DOHH2 (cell line): ENCODE data around the gene PROK2.

Experiments used
- EZH2phosphoT487 ChIP-seq: fragments of 200-600 bp; sonication (generic); IDR thresholded peaks from 2 replicates; pipeline ENCODE4 v1.6.1; 2017; ENCODE audit warnings: borderline replicate concordance, mild to moderate bottlenecking, antibody characterized with exemption, low read length, moderate library complexity, mixed read lengths
- TF ChIP-seq, protein P1 (sequence below): fragments of 200-600 bp; sonication (generic); IDR thresholded peaks from one replicate; pipeline ENCODE4 v1.5.1; 2014; ENCODE audit warnings: antibody characterized with exemption, mild to moderate bottlenecking, low read depth, low read length; ENCODE audit not compliant: poor library complexity, severe bottlenecking

DNA sequence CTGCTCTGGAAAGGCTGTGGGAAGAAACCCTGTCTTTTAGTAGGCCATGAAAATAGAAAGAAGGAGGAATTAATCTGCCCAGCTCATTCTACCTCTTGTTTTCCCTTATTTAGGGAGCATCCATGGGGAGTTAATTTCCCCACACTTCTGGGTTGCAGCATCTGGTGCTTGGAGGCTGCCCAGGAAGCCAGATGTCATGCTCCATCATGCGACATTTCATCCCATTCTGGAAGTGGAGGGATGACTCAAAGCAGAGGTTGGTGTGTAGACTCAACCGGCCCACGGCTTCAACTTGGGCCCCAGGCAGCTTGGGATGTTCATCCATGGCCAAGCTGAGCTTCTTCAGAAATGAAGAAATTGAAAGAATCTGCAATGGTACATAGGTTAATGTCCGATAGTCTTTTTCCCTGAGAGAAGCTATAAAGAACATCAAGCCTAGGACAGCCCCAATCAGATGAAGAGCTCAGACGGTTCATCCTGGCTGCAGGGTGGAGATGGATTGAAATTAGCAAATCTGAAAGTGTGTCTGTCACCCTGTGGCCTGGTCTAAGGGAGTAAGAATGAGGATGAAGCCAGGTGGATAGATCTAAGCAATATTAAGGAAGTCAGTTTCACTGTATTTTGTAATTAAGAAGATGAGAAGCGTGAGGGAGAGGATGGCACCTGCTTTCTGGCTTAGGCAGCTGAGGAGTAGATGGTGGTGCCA is 24.5 kb upstream of the PROK2 start:
- TF ChIP-seq, protein P1, sequence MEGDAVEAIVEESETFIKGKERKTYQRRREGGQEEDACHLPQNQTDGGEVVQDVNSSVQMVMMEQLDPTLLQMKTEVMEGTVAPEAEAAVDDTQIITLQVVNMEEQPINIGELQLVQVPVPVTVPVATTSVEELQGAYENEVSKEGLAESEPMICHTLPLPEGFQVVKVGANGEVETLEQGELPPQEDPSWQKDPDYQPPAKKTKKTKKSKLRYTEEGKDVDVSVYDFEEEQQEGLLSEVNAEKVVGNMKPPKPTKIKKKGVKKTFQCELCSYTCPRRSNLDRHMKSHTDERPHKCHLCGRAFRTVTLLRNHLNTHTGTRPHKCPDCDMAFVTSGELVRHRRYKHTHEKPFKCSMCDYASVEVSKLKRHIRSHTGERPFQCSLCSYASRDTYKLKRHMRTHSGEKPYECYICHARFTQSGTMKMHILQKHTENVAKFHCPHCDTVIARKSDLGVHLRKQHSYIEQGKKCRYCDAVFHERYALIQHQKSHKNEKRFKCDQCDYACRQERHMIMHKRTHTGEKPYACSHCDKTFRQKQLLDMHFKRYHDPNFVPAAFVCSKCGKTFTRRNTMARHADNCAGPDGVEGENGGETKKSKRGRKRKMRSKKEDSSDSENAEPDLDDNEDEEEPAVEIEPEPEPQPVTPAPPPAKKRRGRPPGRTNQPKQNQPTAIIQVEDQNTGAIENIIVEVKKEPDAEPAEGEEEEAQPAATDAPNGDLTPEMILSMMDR, result no peak
- TF ChIP-seq EZH2phosphoT487, result no peak
